ENCODE results near the gene METTL8.

- TF ChIP-seq ZFX (IDR thresholded peaks at IDR 0.05) (no peak), CTCF (conservative IDR thresholded peaks at IDR 0.05) (no peak)
Observed at GRCh38 chr2:171365232-171365631, 68.6 kb downstream of the METTL8 start.
